NOMO-1 (cell line): ENCODE results near the gene IFFO2.

Experiments used
- DNase-seq, 2 experiments: peaks; one replicate each; lab custom pipeline; 2025; ENCODE audit not compliant: unreplicated experiment in 2 of 2; lab: John Stamatoyannopoulos, UW

The IFFO2 gene

DNA sequence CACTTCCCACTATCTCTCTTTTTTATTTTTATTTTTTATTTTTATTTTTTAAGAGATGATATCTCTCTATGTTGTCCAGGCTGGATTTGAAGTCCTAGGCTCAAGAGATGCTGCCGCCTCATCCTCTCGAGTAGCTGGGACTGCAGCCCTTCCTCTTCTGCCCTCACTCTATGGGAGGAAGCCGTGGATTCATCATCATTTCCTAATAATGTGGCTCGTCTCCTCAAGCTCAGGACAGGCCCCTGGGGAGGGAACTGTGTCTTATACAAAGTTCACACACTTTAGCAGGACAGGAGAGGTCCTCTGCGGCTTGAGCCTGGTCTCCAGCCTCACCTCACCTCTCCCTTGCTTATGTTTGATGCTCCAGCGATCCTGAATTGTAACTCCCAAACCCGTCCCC is 16.5 kb upstream of the IFFO2 start:
- DNase-seq = peak; percentile 8 to 14

GRCh38 chr1:18972531-18972930 is 16.1 kb upstream of the IFFO2 start:
- DNase-seq = no peak

- DNase-seq = no peak
These were observed 14.3 kb upstream of the IFFO2 start for GRCh38 chr1:18970762-18971161.

- no peak for DNase-seq
These were observed 13.9 kb upstream of the IFFO2 start for GRCh38 chr1:18970358-18970757.

GRCh38 chr1:18967066-18967690 is 10.7 kb upstream of the IFFO2 start:
- DNase-seq = no peak

DNA sequence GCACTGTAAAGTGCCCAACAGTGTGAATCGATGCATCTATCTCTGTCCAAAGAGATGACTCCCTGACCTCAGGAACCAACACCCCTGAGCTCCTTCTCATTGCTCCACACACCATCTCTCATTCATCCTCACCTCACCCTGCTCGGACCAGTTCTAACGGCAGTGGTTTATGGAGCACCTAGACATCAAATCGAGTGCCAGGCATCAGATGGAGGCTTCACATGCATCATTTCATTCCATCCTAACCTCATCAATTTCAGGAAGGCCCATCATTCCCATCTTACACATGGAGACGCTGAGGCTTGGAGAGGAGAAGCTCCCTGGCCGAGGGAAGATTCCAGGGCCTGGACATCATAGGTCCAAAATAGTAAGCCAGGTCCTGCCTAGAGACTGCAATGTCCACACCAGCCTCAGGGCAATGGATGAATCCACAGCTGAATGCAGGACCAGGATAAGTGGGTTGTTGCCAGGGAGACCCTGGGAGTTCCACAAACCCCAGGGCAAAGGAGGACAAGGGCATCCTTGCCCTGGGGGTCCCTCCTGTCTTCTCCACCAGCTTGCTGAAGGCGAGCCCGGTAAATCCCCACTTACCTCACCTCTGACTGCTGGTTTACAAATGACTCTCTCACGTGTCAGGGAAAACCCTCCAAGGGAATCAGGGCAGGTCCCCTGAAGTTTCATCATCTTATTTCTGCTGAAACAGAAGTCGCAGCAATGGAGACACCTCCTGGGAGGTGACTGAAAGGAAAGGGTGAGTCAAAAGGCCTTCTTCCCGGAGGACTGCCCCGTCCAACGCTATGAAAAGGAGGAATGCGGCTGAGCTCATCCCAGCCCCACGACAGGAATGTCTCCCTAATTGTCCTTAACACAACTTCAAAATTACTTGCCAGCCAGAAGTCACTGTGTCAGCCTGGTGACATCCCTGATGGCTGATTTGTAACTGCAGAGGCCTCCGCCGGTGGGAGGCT is 9.0 kb upstream of the IFFO2 start:
- no peak for DNase-seq

GRCh38 chr1:18963968-18964367 is 7.5 kb upstream of the IFFO2 start:
- no peak for DNase-seq

DNA sequence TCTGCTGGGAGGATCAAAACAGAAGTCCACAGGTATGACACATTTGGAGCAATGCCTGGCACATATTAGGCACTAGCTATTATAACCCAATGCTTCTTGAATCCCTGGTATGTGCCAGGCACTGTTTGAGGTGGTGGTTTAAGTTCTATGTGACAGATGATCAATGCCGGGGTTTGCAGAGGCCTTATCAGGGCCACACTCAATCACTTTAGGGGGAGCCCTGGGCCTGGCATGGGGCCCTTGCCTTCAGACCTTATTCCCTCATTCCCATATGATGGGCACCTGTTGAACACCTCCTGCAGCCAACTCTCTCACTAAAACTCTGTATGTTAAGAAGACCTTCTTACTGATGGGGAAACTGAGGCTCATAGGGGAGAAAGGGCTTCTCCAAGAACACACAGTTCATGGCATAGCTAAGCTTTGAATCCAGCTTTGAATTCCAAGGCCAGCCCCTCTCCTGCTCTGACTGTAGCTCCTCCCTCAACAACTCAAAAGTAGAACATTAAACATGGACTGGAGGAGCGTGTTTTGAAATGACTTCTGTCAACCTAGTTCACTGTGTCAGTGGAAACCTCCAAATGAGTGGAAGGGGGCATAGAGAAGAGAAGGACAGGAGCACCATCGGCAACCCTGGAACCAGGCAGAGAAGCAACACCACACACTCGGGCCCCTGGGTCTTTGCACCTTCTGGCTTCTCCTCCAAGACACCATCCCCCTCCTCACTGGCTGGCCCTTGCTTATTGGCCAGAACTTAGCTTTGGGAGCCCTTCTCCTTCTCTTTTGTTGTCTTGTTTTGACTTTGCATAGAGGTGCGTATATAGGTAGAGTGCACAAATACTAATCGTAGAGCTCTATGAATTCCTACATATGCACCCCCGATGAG is 6.6 kb upstream of the IFFO2 start:
- DNase-seq = no peak

- DNase-seq = no peak
These were observed 5.7 kb upstream of the IFFO2 start for GRCh38 chr1:18962121-18962721.

DNA sequence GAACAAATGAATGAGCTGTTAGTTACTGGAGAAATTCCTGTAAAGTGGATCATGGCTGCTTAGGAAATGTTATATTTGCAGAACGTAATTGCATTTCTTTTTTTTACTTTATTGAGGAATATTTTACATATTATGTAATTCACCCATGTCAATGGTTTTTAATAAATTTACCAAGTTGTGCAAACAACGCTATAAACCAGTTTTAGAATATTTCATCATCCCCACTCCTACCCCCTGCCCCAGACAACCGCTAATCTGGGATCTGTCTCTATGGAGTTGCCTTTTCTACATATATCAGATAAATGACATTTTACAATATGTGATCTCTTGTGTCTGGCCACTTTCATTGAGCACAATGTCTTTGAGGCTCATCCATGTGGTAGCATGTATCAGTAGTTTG is 4.3 kb upstream of the IFFO2 start:
- no peak for DNase-seq

DNA sequence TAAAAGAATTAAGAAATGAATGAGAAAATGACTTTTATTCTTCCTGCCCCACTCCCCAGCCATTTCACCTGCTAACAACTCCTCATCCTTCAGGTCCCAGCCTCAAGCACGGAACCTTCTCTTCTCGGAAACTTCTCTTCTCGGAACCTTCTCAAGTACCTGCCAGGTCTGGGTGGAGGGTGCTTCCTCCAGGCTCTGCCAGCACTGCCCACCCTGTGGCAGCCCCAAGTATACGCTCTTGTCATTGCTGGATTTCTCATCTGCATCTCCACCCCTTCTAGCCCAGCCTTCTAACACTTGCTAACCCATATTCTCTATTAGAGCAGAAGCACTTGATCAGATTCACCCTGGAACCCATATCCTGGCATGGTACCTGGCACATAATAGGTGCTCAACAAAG is 3.9 kb upstream of the IFFO2 start:
- DNase-seq = no peak

DNA sequence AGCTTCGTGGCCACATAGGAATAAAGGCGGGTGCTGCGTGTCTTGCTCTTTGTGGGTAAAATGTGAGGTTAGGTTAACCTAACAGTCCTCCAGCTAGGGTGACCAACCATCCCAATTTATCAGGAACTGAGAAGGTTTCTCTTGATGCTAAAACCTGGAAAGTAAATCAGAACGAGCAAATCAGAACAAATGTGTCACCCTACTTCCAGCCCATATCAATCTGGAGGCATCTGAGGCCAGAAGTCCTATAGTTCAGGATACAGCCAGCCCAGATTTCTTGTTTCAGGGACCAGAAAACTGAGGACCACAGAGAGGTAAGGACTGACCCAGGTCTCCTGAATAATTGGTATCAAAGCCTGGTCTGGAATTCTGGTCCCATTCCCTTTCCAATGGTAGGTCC is 3.1 kb upstream of the IFFO2 start:
- no peak for DNase-seq

DNA sequence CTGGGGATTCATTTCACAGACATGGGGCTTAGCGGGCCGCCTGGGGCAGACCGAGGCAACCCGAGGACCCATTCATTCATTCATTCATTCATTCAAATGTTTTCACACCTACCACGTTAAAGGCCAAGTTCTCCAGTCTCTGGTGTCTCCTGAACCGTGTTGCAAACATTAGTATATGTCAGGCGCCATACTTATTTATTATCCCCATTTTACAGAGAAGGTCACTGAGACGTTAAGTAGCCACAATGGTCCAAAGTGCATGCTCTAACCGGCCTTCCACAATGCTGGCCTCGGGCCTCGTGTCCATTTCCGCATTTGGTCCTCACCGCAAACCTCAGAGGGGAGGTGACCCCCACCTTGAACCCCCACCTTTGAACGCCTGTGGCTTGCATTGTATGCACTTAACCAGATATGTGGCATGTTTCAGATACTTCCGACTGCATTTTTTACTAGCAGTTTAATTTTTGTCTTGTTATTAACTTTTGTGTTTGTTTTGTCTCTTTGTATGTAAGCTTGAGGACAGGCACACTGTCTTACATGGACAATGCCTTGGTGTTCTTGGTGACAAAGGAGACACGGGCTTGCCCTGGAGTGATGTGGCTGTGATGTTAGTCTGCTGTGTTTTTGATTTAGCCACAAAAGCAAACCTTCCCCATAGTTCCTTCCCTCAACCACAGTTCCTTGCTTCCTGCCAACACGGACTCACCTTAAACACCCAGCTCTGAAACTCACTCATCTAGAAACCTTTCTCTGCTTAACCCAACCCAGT is 1.2 kb upstream of the IFFO2 start:
- DNase-seq = no peak

GRCh38 chr1:18957136-18957521 is 653 bp upstream of the IFFO2 start:
- DNase-seq = no peak

GRCh38 chr1:18955441-18956192 is 859 bp downstream of the IFFO2 start:
- DNase-seq = peak in 1 of 2 experiments; percentile 50

DNA sequence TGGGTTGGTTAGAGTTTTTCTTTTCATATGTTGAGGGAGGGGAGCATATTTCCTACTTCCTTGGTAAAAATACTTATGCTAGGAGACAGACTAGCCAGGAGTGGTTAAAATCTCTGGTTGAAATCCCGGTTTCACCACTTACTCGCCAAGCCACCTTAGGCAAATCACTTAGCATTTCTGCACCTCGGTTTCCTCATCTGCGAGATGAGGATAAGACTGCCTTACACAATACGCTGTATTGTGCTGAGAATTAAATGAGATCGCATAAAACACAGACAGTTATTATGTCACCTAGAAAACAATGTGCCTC is 1.4 kb downstream of the IFFO2 start:
- DNase-seq = no peak

DNA sequence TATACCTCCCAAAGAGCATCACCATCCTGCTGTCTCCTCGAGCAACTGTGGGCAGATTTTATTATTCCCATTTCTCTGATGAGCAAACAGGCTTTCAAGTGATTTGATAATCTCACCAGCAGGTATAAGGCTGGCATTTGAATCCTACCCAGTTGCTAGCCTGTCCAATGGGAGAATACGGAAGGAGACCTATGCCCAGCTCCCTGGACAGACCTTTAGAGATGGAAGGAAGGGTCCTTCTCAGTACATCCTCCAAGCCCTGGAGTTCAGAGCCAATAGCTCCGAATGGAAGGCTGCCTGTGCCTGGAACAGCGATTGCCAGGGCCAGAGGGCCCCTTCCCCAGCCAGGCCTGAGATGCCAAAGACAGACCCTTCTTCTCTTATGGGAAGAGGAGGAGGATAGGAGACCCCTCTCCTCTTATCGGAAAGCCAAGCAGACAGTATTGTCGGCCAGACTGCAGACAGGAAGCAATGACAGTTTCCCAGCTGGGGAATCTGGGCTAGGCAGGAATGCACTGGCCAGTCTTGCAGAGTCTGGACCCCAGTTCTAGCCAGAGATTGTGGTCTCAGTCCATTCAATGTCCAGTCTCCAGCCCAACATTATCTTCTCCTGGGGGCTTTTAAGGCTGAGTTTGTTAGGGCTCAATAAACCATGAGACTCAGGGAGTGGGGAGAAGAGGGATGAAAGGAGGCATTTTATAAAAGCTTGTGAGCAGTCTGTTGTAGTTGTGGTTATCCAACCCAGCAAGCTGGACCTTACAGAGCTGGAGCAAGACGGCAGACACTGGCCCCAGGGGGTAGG is 2.0 kb downstream of the IFFO2 start:
- no peak for DNase-seq

GRCh38 chr1:18953731-18954231 is 2.7 kb downstream of the IFFO2 start:
- no peak for DNase-seq
